ENCODE measurements around the gene ATP6V1B1. TPM values are rescaled to one million over a fixed set of nuclear protein-coding genes. Genes with fewer than 3 reads are reported as not detected.

ATP6V1B1 gene
- total and polyA plus RNA-seq, 2 of the 13 experiments (the other 11 are each of a cell fraction or from before 2014, with no cell fraction given): 0.58 to 1.6 TPM

GRCh38 chr2:71000780-71001591 lies 65.3 kb downstream of the ATP6V1B1 start (continued):
- no peak for TF ChIP-seq GRHL1 (CRISPR knock-in tag; conservative IDR thresholded peaks at IDR 0.05)
- no peak for TF ChIP-seq ZNF260 (CRISPR knock-in tag; IDR thresholded peaks at IDR 0.05; ENCODE audit: borderline replicate concordance, low read depth)
- peak; percentile 31; the same call in 1 of the 2 replicates for TF ChIP-seq CBX5 (CRISPR knock-in tag; IDR thresholded peaks at IDR 0.05; ENCODE audit: borderline replicate concordance)
- no peak for TF ChIP-seq SKI (IDR thresholded peaks at IDR 0.05; ENCODE audit: partially characterized antibody)
- TF ChIP-seq FOXK1 (CRISPR knock-in tag; IDR thresholded peaks at IDR 0.05; ENCODE audit: borderline replicate concordance, low read depth): peak; percentile 40; the same call in 1 of the 2 replicates
- TF ChIP-seq ZNF556 (CRISPR knock-in tag; IDR thresholded peaks at IDR 0.05; ENCODE audit: borderline replicate concordance): no peak
- peak; percentile 49 for TF ChIP-seq YY1 (IDR thresholded peaks at IDR 0.05; ENCODE audit: insufficient read depth, insufficient replicate concordance, low read depth, low read length)
- TF ChIP-seq MAZ (IDR thresholded peaks at IDR 0.05; ENCODE audit: borderline replicate concordance, low read depth, low read length): no peak; the same call in 1 of the 2 replicates
- no peak; the same call in 1 of the 2 replicates for TF ChIP-seq MAZ (CRISPR knock-in tag; IDR thresholded peaks at IDR 0.05; ENCODE audit: low read depth)
- no peak for TF ChIP-seq ZSCAN22 (CRISPR knock-in tag; IDR thresholded peaks at IDR 0.05)
- peak; percentile 64; the same call in 1 of the 2 replicates for TF ChIP-seq ZNF292 (CRISPR knock-in tag; IDR thresholded peaks at IDR 0.05; ENCODE audit: borderline replicate concordance, low read depth)
- TF ChIP-seq MIXL1 (CRISPR knock-in tag; IDR thresholded peaks at IDR 0.05): 0 out of 2 replicates have a peak, but pooled peaks have one; percentile 15
- TF ChIP-seq MEIS1 (CRISPR knock-in tag; IDR thresholded peaks at IDR 0.05; ENCODE audit: borderline replicate concordance): 0 out of 2 replicates have a peak, but pooled peaks have one; percentile 36
- TF ChIP-seq TCF7 (IDR thresholded peaks at IDR 0.05; ENCODE audit: low read depth): no peak
- peak; percentile 90 for TF ChIP-seq ZNF687 (CRISPR knock-in tag; IDR thresholded peaks at IDR 0.05)
- TF ChIP-seq ARNT2 (CRISPR knock-in tag; IDR thresholded peaks at IDR 0.05; ENCODE audit: low read depth): peak; percentile 82; the same call in 1 of the 2 replicates
- no peak for TF ChIP-seq PAX8 (CRISPR knock-in tag; IDR thresholded peaks at IDR 0.05; ENCODE audit: borderline replicate concordance)
- TF ChIP-seq MLX (CRISPR knock-in tag; IDR thresholded peaks at IDR 0.05): peak; percentile 37; the same call in 1 of the 2 replicates
- TF ChIP-seq ZBTB1 (CRISPR knock-in tag; IDR thresholded peaks at IDR 0.05; ENCODE audit: borderline replicate concordance): no peak
- TF ChIP-seq ATF3 (CRISPR knock-in tag; IDR thresholded peaks at IDR 0.05): no peak
- peak; percentile 59; the same call in 1 of the 2 replicates for TF ChIP-seq TBX2 (CRISPR knock-in tag; IDR thresholded peaks at IDR 0.05; ENCODE audit: borderline replicate concordance)
- no peak for TF ChIP-seq SYNCRIP (IDR thresholded peaks at IDR 0.05; ENCODE audit: insufficient read depth, low read depth, low read length)

Data from HepG2 (cell line).